Tibial nerve (tissue), 3 donors: Measurements from ENCODE around the gene CEP95.

Experiments
- CTCF ChIP-seq, 5 experiments: fragments of 200-600 bp in 3 of 5; fragments of 450-650 bp in 2 of 5; sonication (generic) in 3 of 5; IDR thresholded peaks; one replicate each; pipeline ENCODE4 v1.5.1; 2016 to 2019; ENCODE audit warnings: antibody characterized with exemption in 5 of 5, mild to moderate bottlenecking in 3 of 5, moderate library complexity in 2 of 5
- POLR2A ChIP-seq, 2 donors: fragments of 450-650 bp; IDR thresholded peaks; one replicate each; pipeline ENCODE4 v1.6.1; 2017; ENCODE audit warnings: antibody characterized with exemption in 2 of 2, mild to moderate bottlenecking in 2 of 2, moderate library complexity in 2 of 2

- TF ChIP-seq CTCF (IDR thresholded peaks at IDR 0.05) (no peak), POLR2A (IDR thresholded peaks at IDR 0.05) (no peak)
Measured at GRCh38 chr17:64503821-64504768, 2.7 kb upstream of the CEP95 start.
